Measurements from ENCODE around the gene P2RY1. TPM values are rescaled to one million over a fixed set of nuclear protein-coding genes. Genes with fewer than 3 reads are reported as not detected.
A peak's percentile ranks its signal among the peaks of the same experiment; 100 is the strongest.
"Not testable (repeated sequence)": the region's sequence is repeated elsewhere in the genome, so short reads cannot be mapped to it uniquely, and the experiment has no call there.

The P2RY1 gene
- total RNA-seq, 1 donor from 2014 or later, result 0.05 TPM

DNA sequence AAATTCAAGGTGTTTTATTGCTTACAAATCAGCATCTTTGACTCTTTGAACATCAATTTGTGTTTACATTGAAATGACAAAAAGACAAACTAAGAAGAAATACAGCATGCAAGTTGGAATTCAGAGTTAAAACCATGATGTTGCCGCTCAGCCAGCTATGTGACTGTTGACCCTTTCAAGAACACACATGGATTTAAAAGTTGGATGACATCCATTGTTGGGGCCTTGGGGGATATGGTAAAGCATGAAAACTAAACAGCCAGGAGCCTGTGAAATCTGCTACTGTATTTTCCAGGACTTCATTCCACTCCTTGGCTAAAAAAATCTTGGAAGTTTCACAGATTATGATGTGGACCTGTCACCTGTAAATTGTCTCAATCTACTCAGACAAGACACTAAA, 4.6 kb downstream of the P2RY1 start:
- no peak for DNase-seq (ENCODE audit: low read depth)

DNA sequence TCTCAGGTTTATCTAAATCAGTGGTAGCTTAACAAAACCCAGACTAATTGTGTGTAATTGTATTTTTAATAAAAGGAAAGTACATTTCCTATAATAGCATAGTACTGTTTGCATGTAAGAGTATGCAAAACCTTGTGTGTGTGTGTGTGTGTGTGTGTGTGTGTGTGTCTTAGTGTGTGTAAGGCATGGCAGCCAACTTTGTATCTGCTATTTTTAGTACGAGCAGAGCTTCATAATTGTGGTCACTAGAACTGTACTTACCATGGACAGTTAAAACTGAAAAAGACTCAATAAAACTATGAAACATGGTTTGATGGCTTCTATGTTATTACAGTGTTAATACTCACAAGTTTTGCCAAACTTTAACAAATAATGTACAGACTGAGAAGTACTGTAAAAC, 6.2 kb downstream of the P2RY1 start:
- no peak for DNase-seq (ENCODE audit: low read depth)

- DNase-seq (ENCODE audit: low read depth), result no peak
Observed at GRCh38 chr3:152842413-152842812, 7.5 kb downstream of the P2RY1 start.

DNA sequence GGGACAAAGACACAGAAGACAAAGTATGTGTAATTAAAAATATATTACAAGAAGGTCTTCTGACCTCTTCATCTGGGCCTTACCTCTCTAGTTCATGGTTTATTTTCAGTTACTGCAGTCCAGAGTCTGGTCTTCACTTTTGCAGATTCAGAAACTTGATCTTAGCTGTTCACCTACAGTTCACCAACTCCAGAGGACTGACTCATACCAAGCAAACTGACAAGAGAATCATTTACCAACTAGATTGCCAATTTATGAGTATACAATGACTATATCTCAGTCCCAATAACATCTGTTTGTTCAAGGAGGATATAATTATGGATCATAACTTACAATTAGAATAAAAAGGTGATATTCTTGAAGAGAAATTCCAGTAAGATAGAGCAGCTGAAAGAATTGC, 9.0 kb downstream of the P2RY1 start:
- DNase-seq (ENCODE audit: low read depth), result peak; percentile 42

- not testable (repeated sequence) for DNase-seq (ENCODE audit: low read depth)
Observed at GRCh38 chr3:152846572-152847202, 11.8 kb downstream of the P2RY1 start.

GRCh38 chr3:152847599-152847998, 12.7 kb downstream of the P2RY1 start:
- DNase-seq (ENCODE audit: low read depth), result not testable (repeated sequence)

DNA sequence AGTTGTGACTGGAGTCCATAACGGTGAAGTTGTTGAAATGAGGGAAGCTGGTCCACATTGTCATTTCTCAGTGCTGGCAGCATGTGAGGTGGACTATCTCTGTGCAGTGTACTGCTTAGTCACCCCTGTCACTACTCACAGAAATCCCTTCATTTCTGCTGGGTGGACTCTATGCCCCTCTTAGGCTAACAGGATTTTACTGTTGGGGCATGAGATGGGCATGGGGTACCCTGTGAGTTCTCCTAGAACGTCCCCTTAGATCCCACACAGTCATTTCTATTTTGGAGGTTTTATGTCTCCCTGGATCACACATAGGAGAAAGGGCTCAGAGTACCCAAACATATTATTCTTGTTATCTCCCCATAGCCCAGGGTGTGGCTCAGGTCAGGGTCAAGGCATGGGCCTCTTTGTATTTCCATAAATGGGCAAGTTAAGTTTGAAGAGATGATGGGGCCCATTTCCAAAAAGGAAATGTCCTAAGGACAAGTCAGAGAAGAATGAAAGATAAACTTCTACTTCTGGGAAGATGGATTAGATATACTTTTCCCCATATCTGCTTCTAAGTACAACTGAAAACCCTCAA, 15.2 kb downstream of the P2RY1 start:
- no peak for DNase-seq (ENCODE audit: low read depth)

DNA sequence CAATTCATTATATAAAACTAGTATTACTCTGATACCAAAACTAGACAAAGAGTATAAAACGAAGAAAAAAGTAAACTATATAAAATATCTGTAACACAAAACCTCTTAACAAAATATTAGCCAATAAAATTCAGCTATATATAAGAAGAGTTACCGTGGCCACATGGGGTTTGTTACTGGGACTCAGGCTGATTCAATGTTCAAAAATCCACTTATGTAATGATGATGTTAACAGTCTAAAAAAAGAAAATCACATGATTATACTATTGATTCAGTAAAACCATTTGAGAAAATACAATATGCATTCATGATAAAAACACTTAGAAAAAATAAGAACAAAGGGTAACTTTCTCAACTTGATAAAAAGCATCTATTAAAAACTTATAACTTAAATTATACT, 18.3 kb downstream of the P2RY1 start:
- DNase-seq (ENCODE audit: low read depth), result no peak

DNA sequence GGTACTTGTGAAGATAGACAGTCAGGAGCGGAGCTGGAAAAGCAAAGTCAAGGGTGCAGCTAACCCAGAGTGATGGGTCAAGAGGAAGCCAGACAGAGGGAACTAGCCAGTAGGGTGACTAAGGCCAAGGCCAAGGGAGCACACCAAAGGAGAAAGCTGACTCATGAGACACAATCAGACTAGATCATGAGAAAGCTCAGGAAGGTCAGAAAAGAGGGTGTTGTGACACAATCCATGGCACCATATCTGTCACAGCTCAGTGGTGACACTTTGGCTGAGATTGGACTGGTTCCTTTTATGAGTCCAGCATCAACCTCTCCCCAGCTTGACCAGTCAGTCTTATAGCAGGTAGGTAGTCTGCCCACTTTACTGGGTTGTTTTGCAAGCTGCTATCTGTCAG, 22.2 kb downstream of the P2RY1 start:
- DNase-seq (ENCODE audit: low read depth), result no peak

GRCh38 chr3:152858170-152858800, 23.4 kb downstream of the P2RY1 start:
- DNase-seq (ENCODE audit: low read depth), result no peak

DNA sequence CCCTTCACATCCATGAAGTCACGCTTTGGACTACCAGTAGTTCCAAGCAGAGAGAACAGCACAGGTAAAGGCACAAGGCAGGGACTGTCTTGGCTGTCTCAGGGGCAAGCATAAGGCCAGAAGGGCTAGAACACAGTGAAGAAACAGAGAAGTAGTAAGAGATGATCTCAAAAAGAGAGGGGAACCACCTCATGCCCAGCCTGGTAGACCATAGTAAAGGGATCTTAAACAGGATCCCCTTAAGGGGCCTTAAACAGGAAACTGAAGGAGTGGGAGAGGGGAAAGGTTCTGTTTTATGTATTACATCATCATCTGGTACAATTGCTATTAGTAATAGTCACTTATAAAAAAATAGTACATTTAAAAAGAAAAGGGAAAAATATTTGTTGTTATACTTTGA, 25.8 kb downstream of the P2RY1 start:
- DNase-seq (ENCODE audit: low read depth), result no peak

DNA sequence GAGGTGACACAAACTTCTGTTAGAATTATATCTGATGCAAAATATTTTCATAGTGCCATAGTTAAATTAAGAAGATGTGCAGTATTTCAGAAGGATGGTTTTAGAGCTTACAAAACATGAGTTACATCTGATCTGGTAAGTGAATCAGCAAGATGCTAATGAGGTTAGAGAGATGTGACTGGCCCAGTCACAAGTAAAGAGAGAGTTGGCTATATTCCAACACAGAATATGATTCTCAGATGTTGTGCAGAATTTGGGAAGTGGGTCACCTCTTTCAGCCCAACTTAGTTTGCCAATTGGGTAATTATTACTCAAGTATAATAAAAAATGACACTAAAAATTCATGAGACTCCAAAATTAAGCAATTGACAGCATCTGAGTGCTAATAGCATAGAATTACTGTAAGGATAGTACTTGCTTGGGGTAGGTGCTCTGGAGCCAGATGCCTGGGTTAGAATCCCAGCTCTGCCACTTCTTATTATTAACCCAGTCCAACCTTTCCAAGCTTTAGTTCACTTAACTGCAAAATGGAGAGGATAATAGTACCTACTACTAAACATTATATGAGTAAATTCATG, 30.8 kb downstream of the P2RY1 start:
- DNase-seq (ENCODE audit: low read depth), result no peak

DNA sequence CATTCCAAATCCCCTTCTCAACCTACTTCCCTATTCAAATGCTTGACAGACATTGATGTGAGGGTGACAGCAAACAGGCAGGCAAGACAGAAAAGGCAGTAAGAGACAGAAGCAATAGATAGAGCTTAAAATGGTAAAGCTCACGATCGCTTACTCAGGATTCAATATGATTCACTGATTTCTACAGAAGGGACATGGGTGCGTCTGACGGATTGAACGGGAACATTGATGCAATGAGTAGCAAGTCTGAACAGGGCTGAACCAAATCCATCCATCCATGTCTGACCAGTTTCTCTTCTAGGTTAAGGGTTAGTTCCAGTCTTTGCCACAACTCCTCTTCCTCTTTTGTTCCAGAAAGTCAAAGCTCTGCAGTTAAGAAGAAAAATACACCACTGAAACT, 35.1 kb downstream of the P2RY1 start:
- no peak for DNase-seq (ENCODE audit: low read depth)

GRCh38 chr3:152873314-152873713, 38.4 kb downstream of the P2RY1 start:
- DNase-seq (ENCODE audit: low read depth), result not testable (repeated sequence)

- no peak for DNase-seq (ENCODE audit: low read depth)
Observed at GRCh38 chr3:152874896-152875749, 40.2 kb downstream of the P2RY1 start.

- DNase-seq (ENCODE audit: low read depth), result no peak
Observed at GRCh38 chr3:152879130-152879789, 44.3 kb downstream of the P2RY1 start.

GRCh38 chr3:152879790-152880174, 44.9 kb downstream of the P2RY1 start:
- DNase-seq (ENCODE audit: low read depth), result no peak

- no peak for DNase-seq (ENCODE audit: low read depth)
Observed at GRCh38 chr3:152885076-152885475, 50.1 kb downstream of the P2RY1 start.
